Hematopoietic multipotent progenitor cell treated with erythropoietin and hydrocortisone succinate and interleukin-3 and kit ligand, for 4 days (in vitro differentiated cells): Measurements from ENCODE around the gene SLC30A3.
"Not testable (repeated sequence)": the region's sequence is repeated elsewhere in the genome, so short reads cannot be mapped to it uniquely, and the experiment has no call there.

ENCODE experiments used
- DNase-seq: peaks from one replicate; pipeline ENCODE4 v3.0.0-alpha.2; 2015

Gene SLC30A3

GRCh38 chr2:27262379-27263286, at the start of gene SLC30A3:
SLC30A3 (minus strand) TSS chr2:27263047; CDS start chr2:27262906, 141 bp downstream.
- peak; percentile 83 for DNase-seq

- no peak for DNase-seq
Measured at GRCh38 chr2:27312152-27312551, 49.3 kb upstream of the SLC30A3 start.

- no peak for DNase-seq
Measured at GRCh38 chr2:27309651-27310050, 46.8 kb upstream of the SLC30A3 start.

- peak; percentile 38 for DNase-seq
Measured at GRCh38 chr2:27308359-27308881, 45.6 kb upstream of the SLC30A3 start, which contains the start of gene UCN. UCN (minus strand) TSS chr2:27308445; CDS start chr2:27307895, 550 bp downstream.

- no peak for DNase-seq
Measured at GRCh38 chr2:27307545-27308358, 44.9 kb upstream of the SLC30A3 start.

GRCh38 chr2:27307287-27307544, 44.4 kb upstream of the SLC30A3 start:
- no peak for DNase-seq

- DNase-seq = peak; percentile 65
Measured at GRCh38 chr2:27306573-27307286, 43.9 kb upstream of the SLC30A3 start.

GRCh38 chr2:27306136-27306535, 43.3 kb upstream of the SLC30A3 start:
- DNase-seq = no peak

- no peak for DNase-seq
Measured at GRCh38 chr2:27305516-27305915, 42.7 kb upstream of the SLC30A3 start.

- no peak for DNase-seq
Measured at GRCh38 chr2:27304488-27305240, 41.8 kb upstream of the SLC30A3 start.

- DNase-seq = peak; percentile 90
Measured at GRCh38 chr2:27303093-27304025, 40.5 kb upstream of the SLC30A3 start.

GRCh38 chr2:27300606-27301005, 37.8 kb upstream of the SLC30A3 start:
- DNase-seq = not testable (repeated sequence)

- no peak for DNase-seq
Measured at GRCh38 chr2:27298391-27299080, 35.7 kb upstream of the SLC30A3 start.

GRCh38 chr2:27297195-27297594, 34.3 kb upstream of the SLC30A3 start:
- DNase-seq = no peak

- no peak for DNase-seq
Measured at GRCh38 chr2:27296481-27296880, 33.6 kb upstream of the SLC30A3 start.

- no peak for DNase-seq
Measured at GRCh38 chr2:27294928-27295327, 32.1 kb upstream of the SLC30A3 start.

- DNase-seq = peak; percentile 35
Measured at GRCh38 chr2:27291865-27292264, 29.0 kb upstream of the SLC30A3 start.

- peak; percentile 59 for DNase-seq
Measured at GRCh38 chr2:27290549-27290948, 27.7 kb upstream of the SLC30A3 start.

- DNase-seq = no peak
Measured at GRCh38 chr2:27288610-27289009, 25.8 kb upstream of the SLC30A3 start.

GRCh38 chr2:27285481-27285880, 22.6 kb upstream of the SLC30A3 start:
- DNase-seq = no peak
